ENCODE results near the gene ZNF416. TPM values are rescaled to one million over a fixed set of nuclear protein-coding genes. Genes with fewer than 3 reads are reported as not detected.

ZNF416 gene
- total and polyA plus RNA-seq, 9 of the 15 experiments (the other 6 are each of a cell fraction or from before 2014, with no cell fraction given) = 0.20 to 2.0 (median 1.1) TPM

DNA sequence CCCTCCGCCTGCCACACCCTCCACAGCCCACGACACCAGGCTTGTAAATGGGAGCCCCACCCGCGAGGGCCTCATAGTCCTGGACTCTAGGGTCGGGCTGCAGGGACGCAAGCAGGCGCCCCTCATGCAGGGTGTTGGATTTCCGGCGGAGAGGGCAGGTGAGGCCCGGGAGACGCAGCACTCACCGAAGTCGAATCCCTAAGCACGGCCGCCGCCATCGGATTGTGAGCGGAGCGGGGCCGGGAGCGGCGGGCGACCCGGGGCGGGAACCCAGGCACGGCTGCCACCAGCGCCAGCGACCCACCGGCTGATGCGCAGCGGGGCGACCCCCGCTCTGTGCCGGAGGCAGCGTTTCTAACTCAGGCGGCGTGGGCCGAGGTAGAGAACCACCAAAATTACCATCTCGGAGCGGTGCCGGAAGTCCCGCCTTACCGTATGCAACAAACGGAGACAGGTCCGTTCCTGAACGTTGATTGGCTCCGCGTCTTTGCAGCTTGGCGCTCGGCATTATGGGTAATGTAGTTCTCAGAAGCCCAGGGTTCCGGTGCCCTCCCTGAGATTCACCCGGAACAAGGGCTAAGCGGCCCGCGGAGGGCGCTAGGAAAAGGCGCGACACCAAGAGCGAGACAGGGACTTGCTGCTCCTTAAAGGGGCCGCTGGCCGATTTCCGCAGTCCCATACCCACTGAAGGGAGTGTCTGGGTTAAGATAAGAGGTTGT lies at the start of gene ZNF416 (continued):
- TF ChIP-seq NR2C2 (CRISPR knock-in tag; IDR thresholded peaks at IDR 0.05) (no peak), NR2C2 (tag; IDR thresholded peaks at IDR 0.05) (peak; percentile 58)

DNA sequence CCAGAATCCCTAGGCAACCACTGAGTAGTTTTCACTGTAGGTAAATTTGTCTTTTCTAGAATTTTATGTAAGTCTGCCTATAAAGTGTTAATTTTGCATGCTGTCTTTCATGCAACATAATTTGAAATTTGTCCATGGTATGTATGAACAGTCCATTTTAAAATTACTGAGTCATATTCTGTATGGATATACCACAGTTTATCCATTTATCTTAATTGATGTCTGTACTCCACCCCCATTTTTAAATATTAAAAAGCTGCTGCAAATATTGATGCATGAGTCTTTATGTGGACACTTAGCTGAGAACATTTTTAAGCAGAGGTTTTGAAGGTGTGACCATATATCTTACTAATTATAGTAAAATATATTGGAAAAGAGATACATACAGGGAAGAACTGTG lies 44.4 kb upstream of the ZNF416 start:
- no peaks in the 10 kb centered on the region for H3K4me1 ChIP-seq (replicated peaks in 1 of 2; ENCODE audit: control insufficient read depth in 2 of 2, insufficient read depth in 2 of 2, low read length in 2 of 2)
- TF ChIP-seq, protein P1, sequence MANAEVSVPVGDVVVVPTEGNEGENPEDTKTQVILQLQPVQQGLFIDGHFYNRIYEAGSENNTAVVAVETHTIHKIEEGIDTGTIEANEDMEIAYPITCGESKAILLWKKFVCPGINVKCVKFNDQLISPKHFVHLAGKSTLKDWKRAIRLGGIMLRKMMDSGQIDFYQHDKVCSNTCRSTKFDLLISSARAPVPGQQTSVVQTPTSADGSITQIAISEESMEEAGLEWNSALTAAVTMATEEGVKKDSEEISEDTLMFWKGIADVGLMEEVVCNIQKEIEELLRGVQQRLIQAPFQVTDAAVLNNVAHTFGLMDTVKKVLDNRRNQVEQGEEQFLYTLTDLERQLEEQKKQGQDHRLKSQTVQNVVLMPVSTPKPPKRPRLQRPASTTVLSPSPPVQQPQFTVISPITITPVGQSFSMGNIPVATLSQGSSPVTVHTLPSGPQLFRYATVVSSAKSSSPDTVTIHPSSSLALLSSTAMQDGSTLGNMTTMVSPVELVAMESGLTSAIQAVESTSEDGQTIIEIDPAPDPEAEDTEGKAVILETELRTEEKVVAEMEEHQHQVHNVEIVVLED (CRISPR knock-in tag; IDR thresholded peaks at IDR 0.05) = no peak
- TF ChIP-seq RUNX1 (IDR thresholded peaks at IDR 0.05; ENCODE audit: low read depth) = no peak
- TF ChIP-seq, protein P2, sequence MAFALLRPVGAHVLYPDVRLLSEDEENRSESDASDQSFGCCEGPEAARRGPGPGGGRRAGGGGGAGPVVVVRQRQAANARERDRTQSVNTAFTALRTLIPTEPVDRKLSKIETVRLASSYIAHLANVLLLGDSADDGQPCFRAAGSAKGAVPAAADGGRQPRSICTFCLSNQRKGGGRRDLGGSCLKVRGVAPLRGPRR (CRISPR knock-in tag; IDR thresholded peaks at IDR 0.05) = no peak
- no peak for TF ChIP-seq HNRNPK (IDR thresholded peaks at IDR 0.05; ENCODE audit: low read depth, low read length, poor library complexity, severe bottlenecking)
- TF ChIP-seq, protein P3, sequence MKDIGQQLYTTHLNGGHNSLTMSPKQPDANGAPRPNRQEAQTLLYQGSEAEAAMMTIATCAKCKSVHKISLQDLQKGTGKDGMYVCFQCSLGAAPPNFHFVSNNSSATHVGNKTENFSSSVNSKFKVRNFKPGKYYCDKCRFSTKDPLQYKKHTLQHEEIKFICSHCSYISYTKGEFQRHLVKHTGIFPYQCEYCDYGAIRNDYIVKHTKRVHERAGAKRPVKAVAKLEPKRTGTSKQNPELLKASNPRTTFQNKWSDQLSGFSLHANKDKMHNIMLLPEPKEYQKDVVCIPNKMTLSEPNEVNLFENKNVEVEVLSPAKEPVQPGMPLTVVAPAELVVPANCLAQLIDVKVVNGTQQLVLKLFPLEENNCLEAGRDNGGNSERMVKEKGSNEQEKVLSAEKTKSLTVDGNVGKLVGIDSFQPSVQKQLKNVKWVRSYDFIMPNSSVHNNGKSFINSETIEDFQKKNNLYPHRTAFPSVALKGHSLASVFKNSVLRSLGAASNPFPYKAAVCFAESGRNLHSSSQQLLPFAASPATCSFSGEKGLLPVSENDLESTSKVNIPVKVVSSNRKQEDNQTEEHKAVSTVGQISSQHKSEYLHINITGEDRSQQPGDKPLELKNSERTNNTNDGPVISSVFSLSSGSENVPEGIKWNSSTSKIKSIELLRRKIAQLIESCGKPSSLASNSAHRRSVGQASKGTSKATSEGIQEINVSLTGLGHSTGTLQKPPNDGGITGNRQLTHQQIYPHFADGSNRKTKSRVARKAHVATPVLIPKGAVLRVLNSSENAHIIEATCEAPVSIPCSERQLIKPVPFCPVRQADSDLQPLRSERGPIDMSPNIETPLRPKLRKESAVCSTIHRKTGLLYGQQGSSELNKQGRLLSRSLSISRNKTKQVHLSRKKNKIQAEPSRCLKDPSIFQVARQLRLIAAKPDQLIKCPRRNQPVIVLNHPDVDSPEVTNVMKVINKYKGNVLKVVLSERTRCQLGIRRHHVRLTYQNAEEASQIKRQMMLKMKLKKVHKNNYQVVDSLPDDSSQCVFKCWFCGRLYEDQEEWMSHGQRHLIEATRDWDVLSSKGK (CRISPR knock-in tag; IDR thresholded peaks at IDR 0.05) = no peak
- TF ChIP-seq C11orf30 (IDR thresholded peaks at IDR 0.05; ENCODE audit: low read depth) = no peak
- TF ChIP-seq, protein P4, sequence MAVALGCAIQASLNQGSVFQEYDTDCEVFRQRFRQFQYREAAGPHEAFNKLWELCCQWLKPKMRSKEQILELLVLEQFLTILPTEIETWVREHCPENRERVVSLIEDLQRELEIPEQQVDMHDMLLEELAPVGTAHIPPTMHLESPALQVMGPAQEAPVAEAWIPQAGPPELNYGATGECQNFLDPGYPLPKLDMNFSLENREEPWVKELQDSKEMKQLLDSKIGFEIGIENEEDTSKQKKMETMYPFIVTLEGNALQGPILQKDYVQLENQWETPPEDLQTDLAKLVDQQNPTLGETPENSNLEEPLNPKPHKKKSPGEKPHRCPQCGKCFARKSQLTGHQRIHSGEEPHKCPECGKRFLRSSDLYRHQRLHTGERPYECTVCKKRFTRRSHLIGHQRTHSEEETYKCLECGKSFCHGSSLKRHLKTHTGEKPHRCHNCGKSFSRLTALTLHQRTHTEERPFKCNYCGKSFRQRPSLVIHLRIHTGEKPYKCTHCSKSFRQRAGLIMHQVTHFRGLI (CRISPR knock-in tag; IDR thresholded peaks at IDR 0.05) = no peak
- no peak for TF ChIP-seq KAT2B (IDR thresholded peaks at IDR 0.05; ENCODE audit: low read depth, low read length)
- TF ChIP-seq RBM39 (optimal IDR thresholded peaks at IDR 0.05; ENCODE audit: low read depth, low read length) = no peak
- no peak for TF ChIP-seq COPS2 (conservative IDR thresholded peaks at IDR 0.05)

More for the DNA sequence above, 44.4 kb upstream of the ZNF416 start:
- ATAC-seq = no peak
- H3K9me1 ChIP-seq (ENCODE audit: control insufficient read depth, insufficient read depth, low read length) = no peaks in the 10 kb centered on the region
- FAIRE-seq = no peak
- H2AFZ ChIP-seq (ENCODE audit: low read depth, low read length) = no peak overlapping the region
- ChIA-PET CTCF (ENCODE audit: low intra/inter-chr PET ratio) (interaction anchor here (0.7 kb wide), 1 partner anchor 316 kb away, joined by 3 read pairs; no protein-coding TSS in a partner anchor), POLR2A (no interaction called here)
- H3K9ac ChIP-seq (ENCODE audit: insufficient read depth in 1 of 2, low read depth in 2 of 2, low read length in 2 of 2) = no peak overlapping the region
- in situ Hi-C loops (cut with MboI) (no loop called here), intact Hi-C loops (cut with micrococcal nuclease) (no loop called here)
- H3K79me2 ChIP-seq (ENCODE audit: control insufficient read depth, insufficient read depth, low read length) = peaks cover 6% of the 10 kb centered on the region; the same call in 1 of the 3 replicates
- H3K27ac ChIP-seq (ENCODE audit: extremely low read depth, low read depth, low read length) = no peak overlapping the region
- H3K4me2 ChIP-seq (ENCODE audit: insufficient read depth, low read length) = no peak overlapping the region
- no peak for DNase-seq (ENCODE audit: extremely low read depth in 1 of 4, low spot score in 3 of 4)
- peaks cover 44% of the 10 kb centered on the region for H3K36me3 ChIP-seq (ENCODE audit: control insufficient read depth, insufficient read depth, low read length)
- H3K4me3 ChIP-seq = no peak overlapping the region
- H4K20me1 ChIP-seq (replicated peaks; ENCODE audit: control insufficient read depth, insufficient read depth, low read length) = no peaks in the 10 kb centered on the region
- BruUV-seq (replicated peaks) = no TSS peak
- peaks cover 35% of the 10 kb centered on the region for H3K9me3 ChIP-seq (replicated peaks; ENCODE audit: control insufficient read depth, insufficient read depth, low read depth, low read length)
- no peaks in the 10 kb centered on the region for H3K27me3 ChIP-seq (ENCODE audit: control insufficient read depth in 2 of 2, insufficient read depth in 2 of 2, low read length in 2 of 2)
